NCI-H2081 treated with DMSO at 0.1 percent for 48 hours (cell line): ENCODE data around the gene FREM2.

Source experiments
- DNase-seq: peaks from one replicate; lab custom pipeline; 2025; lab: John Stamatoyannopoulos, UW

Gene FREM2

DNA sequence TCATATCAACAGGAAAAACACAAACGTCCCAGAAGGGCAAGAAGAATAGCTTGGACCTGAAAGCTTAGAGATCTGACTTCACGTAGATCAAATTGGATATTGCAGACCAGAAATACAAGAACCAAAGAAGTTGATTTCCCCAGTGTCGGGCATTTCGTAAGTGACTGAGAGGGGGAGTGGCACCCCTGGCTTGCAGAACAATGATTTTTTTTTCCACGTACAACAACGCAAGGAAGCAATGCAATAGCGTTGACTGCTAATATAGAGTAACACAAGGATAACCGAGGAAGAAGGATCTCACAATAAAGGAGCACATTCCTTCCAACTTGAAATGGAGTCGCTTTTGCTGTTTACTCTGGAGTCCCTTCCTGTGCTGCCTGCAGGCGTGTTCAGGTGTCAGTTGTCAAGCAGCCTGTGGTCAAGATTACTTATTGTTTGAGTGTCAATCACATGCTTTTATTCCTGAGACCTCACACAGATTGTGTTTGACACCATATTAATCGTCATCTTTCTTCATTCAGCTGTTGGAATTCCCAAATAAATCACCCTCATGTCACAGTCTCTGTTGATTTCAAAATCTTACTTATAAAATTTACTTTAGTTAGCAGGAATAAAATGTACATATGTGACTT is 139.4 kb downstream of the FREM2 start:
- DNase-seq, result no peak

DNA sequence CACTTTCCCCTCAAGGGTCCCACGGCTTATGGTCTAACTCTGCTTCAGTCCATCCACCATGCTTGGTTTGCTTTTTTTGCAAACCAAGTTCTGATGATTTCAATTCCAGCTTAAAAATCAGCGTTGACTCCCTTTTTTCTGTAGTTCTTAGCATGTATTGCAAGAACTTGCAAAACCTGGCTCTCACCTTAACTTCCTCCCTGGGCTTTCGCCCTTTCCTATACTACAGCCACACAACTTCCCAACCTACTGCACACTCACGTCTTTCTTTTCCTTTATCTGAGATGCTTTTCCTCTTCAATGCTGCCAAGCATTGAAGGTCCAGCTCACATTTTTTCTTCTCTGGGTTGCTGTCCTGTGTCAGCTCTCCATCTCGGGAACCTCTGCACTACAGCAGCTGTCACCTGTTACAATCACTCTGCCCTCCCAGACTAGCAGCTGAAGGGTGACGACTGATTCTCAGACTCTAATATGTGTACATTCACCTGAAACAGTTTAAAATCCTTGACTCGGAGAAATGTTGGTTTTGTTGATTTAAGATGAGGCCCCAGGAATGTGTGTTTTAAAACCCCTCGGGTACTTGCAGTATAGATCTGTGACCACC is 143.7 kb downstream of the FREM2 start:
- no peak for DNase-seq

DNA sequence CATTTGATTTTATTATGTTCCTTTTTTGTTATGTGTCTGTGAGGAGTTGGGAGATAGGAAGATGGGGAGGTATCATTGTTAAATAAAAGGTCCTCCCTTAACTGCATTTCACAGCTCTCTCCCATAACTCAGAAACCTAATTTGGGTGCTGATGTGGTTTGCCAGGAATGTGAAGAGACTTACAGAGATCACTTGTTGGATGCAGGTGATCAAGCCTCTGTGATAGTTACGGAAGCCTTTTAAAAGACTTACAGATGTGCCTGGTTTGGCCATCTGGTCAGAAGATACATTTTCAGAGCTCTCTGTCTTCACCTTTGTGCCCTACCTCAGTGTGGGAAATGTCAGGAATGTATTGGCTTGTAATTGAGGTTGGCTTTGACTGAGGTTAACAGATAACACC is 157.7 kb downstream of the FREM2 start:
- no peak for DNase-seq

DNA sequence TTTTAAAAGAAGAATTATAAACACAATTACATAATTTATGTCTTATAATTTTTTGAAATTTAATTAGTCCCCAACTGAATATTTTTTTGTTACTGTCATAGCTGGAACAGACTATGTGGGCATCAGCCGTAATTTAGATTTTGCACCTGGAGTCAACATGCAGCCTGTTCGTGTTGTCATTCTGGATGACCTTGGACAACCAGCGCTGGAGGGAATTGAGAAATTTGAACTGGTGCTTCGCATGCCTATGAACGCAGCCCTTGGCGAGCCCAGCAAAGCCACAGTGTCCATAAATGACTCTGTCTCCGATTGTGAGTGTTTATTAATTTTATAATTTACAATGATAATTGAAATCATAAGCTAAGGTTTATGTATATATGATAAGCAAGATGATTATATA is 161.5 kb downstream of the FREM2 start:
- no peak for DNase-seq

DNA sequence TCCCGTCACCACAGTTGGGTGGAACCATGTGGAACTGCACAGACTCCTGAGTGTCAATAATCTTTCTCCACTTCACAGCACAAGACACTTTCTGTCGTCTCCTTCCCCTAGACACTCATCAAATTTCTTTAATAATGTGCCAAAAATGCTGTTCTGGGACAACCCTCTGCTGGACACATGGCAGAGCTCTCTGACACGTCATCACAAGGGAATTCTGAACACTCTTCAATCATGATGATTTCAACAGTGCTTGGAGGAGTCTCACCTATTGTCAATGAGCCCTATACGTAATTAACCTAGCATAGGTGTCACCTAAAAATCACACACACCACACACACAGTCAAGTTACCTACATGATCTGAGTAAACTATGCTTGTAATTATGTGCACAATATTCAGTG is 162.4 kb downstream of the FREM2 start:
- DNase-seq, result no peak

DNA sequence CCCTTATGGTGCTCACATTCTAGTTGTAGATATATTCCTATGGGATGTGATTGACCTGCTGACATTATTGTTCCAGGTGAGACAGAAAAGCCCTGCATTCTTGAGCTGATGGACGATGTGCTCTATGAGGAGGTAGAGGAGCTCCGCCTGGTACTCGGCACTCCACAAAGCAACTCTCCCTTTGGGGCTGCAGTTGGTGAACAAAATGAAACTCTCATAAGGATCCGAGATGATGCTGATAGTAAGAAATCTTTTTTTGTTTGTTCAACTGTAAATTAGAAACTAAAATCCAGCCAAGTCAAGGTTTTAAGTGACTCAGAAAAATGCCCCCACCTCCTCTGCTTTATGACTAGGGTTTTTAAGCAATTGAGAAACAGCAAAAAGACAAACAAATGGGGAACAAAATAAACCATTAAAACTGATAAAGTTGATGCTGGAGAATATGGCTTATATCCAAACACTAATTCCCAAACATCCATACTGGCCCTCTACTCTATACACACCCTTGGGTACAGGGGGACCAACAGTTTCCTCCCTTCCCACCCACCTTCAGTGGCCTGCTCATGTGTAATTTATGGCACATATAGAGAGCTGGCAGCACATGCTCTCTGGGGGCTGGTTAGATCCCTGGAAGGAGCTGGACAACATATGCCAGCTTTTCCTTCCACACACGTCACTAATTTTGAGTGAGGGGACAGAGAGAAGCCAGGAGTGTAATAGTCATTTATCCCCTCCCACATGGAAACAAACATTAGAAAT is 164.2 kb downstream of the FREM2 start:
- no peak for DNase-seq

DNA sequence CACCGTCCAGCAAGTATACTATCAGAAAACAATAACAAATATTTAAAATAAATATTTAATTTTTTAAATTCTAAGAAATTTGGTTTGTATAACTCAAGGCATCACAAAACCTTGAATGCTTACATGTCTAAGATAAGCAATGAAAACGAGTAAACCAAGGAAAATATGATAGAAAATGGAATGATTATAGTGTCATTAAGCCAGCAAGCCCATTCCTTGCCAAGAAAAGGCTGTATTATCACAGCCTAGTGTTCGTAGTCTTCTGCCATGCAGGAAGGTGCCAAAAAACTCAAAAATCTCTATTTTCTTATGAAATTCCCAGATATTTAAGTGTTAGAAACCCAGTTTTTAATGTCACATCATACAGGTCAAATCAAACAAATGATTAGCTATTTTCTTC is 167.3 kb downstream of the FREM2 start:
- no peak for DNase-seq

DNA sequence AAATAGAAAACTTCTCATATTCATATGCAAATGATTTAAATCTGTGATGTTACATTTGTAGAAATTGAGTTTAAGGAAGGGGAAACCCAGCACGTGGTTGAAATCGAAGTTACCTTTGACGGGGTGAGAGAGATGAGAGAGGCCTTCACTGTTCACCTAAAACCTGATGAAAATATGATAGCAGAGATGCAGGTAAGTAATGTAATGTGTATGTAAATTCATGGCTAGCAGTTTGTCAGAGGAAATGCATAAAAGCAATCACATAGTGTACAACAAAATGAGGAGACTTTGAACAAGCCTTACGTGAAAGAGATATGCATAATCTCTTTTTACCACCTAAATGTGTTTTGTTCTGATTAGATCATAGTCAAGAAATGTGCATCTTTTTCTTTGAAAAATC is 169.2 kb downstream of the FREM2 start:
- DNase-seq, result no peak

DNA sequence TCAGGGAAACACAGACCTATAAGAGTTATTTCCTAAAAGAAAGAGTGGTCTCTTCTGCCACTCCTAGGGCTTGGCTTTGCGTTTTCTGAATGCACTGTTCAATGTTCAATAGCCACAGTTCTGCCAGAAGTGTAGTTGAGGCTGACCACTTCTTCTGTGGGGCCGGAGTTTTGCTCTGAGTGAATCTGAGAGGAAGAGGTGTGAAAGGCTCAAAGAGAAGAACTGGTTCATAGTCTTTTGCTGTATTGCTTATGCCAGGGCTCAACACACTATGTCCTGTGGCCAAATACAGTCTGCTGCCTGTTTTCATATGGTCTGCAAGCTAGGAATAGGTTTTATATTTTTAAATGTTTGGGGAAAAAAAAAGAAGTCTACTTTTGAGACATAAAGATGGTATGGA is 175.6 kb downstream of the FREM2 start:
- no peak for DNase-seq

DNA sequence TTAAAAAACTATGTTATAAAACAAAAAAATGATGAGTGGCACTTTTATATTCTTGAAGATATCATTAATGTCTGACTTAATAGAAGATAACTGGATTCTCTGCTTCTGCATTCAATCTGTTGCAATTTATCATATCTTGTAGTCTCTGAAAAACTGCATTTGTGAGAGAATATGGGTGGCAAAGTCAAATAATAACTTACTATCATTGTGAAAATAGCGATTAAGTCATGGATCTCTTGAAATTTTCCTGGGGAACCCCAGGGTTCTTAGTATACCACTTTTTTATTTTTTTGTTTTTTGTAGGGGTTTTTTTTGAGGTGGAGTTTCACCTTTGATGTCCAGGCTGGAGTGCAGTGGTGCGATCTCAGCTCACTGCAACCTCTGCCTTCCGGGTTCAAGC is 176.7 kb downstream of the FREM2 start:
- DNase-seq, result no peak

DNA sequence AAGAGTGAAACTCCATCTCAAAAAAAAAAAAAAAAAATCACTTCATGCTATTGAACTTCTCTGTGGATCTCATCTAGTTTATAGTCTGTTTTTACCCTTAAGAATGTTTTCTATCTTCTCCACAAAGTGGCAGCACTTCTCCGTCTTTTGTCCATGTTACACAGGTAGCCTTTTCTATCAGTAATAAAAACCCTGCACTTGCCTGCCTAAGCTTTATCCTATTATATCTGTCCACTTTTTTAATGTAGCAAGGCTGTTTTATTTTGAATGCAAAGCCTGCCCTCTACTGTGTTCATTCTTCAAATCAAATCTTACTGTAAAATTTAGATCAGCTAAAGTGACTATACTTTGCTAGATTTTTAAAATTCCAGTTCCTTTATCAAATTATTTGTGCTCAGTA is 179.8 kb downstream of the FREM2 start:
- no peak for DNase-seq

DNA sequence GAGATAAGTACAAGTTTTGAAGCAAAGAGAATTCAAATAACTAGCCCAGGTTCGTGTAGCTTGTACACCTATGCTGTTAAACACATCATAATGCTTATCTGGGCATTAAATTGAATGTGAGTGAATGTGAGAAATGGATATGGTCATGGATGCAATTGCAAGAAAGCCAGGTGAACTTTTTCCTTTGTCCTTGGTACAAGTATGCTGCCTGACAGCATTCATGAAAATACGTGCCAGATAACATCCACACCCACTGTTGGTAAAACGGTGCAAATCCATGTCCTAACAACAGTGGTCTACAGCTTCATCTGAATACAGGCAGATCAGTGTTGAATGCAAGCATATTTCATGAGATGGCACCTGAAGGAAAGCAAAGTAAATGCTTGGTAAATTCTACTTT is 181.5 kb downstream of the FREM2 start:
- no peak for DNase-seq

DNA sequence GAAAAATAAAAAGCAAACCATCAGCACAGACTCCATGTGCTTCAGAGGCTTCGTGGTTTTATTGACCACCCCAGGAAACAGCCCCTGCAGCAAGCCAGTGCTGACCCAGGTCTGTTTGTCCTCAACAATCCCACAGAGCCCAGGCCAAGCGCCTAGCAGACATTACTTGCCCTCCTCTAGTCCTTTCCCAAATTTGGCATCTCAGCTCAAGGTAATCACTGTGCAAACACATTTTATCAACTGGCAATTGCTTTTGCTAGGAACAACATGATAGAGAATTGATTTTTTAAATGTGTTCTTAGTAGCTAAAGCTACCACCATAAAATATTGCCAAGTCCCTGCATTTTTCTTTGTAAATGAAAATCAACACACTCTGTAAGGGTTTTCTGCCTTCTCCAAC is 182.0 kb downstream of the FREM2 start:
- DNase-seq, result no peak

DNA sequence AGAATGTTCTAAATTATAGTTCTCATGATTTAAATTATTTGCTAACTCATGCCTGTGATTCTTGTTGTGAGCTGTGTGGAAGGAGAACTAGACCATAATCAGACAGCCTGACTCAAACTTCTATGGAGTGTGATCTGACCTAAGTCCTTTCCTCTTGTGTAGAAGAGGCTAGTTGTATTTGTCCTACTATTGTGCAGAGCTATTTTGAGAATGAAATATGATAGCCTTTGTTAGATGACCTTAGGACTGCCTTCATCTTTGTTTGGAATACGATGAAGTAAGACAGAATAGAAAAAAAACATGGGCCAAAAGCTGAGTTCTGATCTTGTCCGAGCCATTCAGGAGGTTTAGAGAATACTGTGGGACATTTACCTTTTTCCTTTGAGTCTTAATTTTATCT is 184.4 kb downstream of the FREM2 start:
- no peak for DNase-seq

DNA sequence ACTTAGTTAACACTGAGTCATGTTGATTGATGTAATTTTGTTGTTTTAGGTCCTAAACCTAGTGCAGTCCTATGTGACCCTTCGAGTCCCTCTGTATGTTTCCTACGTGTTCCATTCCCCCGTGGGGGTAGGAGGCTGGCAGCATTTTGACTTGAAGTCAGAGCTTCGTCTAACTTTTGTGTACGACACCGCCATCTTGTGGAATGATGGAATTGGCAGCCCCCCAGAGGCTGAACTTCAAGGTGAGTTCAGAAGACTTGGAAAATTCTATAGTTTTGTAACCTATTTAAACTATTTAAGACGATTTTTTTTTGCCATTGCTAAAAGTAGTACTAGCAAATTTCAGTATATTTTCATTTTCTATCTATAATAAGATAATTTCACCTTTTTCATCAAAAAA is 185.8 kb downstream of the FREM2 start:
- DNase-seq, result peak; percentile 16

DNA sequence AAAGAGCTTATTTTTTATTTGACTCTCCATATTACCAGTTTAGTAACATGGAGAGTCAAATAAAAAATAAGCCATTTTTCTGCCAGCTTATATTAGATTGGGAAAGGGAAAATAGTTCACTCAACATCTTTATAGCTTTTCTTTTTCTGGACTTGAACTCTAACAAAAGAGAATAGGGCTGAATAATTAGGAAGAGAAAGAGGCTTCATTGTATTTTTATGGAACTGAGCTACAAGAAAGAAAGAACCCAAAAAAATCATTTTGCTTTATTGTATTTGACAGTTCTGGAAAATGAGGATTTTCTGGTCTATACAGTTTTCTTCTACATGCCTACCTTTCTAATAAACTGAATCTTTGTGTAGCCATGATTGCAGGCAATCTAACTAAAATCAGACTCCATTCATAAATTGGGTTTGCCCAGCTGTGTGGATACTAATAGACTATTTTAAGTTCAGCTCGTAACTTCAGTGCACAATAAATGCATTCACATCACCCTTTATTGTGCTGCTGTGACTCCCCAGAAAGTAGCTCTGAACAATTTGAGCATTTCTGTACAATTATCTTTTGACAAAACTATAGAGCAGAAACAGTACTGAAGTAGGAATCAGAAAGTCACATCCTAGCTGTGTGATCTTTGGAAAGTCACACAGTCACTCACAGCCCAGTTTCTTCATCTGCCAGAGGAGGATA is 188.5 kb downstream of the FREM2 start:
- DNase-seq, result no peak

DNA sequence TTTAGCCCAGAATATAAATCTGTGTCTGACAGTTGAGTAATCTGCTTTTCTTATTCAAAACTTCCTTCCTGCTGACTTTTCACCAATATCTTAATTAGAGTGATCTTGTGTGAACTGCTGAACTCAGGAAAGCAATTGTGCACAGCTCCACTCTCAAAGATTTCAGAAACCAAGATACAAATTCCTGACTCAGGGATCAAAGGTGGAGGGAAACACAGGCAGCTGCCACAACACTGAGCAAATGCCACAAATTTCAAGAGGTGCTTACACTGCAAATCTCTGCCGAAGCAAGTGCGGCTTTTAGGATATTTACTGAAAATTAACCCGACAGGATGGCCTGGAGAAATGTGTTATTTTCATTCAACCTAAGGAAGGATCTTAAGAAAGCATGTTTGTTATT is 192.4 kb downstream of the FREM2 start:
- no peak for DNase-seq

DNA sequence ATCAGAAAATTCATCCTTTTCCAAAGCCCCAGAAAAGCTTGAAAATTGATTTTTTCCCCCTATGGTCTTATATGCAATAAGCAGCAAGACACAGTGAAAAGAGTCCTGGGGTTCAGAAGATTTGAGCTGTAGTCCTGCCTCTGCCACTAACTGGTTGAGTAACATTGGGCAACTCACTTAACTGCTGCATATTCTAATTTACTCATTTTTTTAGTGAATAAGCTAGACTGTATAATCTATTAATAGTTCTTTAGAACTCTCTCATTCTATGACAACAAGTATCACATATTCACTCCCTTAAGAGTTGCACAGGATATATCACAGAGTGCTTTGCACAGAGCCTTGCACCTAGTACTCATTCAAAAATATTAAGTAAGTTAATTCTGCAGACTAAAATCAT is 192.9 kb downstream of the FREM2 start:
- no peak for DNase-seq

DNA sequence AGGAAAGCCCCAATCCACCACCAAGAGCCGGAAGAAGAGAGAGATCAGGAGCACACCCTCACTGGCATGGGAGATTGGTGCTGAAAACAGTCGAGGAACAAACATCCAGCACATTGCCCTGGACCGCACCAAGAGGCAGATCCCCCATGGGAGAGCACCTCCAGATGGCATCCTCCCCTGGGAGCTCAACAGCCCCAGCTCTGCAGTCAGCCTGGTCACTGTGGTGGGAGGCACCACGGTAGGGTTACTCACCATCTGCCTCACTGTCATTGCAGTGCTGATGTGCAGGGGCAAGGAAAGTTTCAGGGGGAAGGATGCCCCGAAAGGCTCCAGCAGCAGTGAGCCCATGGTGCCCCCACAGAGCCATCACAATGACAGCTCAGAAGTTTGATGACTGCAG is 193.5 kb downstream of the FREM2 start:
- DNase-seq, result no peak

DNA sequence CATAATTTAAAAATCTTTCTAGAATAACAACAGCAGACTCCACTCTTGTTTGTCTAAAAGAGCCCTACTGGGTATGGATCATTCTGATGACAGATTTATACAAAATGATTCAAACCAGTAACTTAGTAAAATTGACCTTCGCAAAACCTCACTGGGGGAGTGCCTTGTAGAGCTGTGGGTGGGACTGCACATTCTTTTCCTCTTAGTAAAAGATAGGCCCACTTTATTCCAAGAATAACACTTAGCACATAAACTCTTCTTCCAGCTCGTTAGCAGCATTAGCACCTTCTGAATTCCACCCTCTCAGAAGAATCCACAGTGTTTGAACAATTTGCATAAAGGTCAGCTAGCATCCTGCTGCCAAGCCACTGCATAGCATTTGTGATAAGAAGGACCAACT is 196.9 kb downstream of the FREM2 start:
- no peak for DNase-seq

DNA sequence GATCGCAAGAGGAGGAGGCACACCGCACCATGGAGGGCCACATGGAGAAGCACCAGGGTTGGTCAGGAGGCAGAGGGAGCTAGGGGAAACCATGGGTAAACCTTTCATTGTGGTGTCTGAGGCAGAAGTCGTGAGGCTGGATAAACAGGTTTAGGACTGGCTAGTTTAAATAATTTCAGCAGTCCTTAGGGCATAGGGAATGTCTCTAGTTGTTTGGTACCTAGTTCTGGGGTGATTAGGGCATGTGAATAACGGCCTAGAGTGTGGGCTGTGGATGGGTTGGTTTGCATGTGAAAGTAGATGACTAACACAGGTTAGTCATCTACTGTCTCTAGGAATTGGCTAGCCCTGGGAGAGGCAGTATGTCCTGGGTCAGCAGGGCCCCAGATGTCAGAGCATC is 201.4 kb downstream of the FREM2 start:
- no peak for DNase-seq

DNA sequence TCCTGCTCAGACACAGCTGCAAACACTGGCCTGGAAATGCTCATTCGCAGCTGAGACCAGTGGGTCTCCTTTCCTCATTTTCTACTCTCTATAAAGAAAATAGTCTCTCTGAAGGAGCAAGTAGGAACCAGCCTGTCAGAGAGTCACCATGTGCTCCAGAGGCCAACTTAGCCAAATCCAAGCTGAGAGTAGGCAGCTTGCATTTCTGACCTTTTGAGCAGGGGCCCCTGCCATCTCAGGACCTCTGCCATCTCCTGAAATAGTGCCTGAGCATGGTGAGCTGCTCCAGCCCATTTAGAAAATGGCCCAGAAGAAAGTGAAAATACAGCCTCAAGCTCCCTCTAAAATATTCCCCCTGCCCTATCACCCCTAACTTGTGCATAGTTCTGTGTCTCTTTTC is 208.2 kb downstream of the FREM2 start:
- DNase-seq, result no peak

DNA sequence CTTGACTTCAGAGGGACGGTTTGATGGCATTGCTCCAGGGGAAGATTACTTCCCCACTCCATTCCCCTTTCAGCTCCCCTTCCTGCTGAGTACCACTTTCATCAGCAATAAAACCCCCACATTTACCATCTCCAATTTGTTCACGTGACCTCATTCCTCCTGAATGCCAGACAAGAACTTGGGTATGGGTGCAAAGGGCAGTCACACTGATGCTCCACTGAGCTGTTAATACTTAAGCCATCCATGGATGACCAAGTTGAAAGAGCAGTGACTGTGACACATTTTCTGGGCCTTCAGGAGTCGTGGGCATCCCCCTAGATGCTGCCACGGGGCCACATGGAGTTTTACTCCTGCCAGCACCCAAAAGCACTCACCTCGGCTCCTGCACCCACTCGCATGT is 210.6 kb downstream of the FREM2 start:
- no peak for DNase-seq
